ENCODE measurements around the gene EMC6.

EMC6 gene

GRCh38 chr17:3708366-3708765, 39.8 kb downstream of the EMC6 start:
- no peak for DNase-seq (ENCODE audit: low spot score)

GRCh38 chr17:3710951-3711383, 42.4 kb downstream of the EMC6 start:
- DNase-seq (ENCODE audit: low spot score): peak; percentile 90

GRCh38 chr17:3712811-3713463, 44.3 kb downstream of the EMC6 start:
- DNase-seq (ENCODE audit: low spot score): no peak

GRCh38 chr17:3715296-3715695, 46.7 kb downstream of the EMC6 start:
- no peak for DNase-seq (ENCODE audit: low spot score)

- no peak for DNase-seq (ENCODE audit: low spot score)
Measured at GRCh38 chr17:3718201-3718600, 49.6 kb downstream of the EMC6 start.

GRCh38 chr17:3719265-3719664, 50.7 kb downstream of the EMC6 start:
- DNase-seq (ENCODE audit: low spot score): no peak

Measured in CD4-positive, alpha-beta T cell treated with Interleukin-6 at 100 ng/mL for 8 hours (primary cell).